H1 (cell line): Measurements from ENCODE around the gene SGMS1. TPM values are rescaled to one million over a fixed set of nuclear protein-coding genes. Genes with fewer than 3 reads are reported as not detected.

Experiments used
- BCL11A ChIP-seq, 2 experiments: IDR thresholded peaks; one replicate each; pipeline ENCODE4 v1.6.1; 2011; ENCODE audit warnings: low read depth in 2 of 2, low read length in 2 of 2, mild to moderate bottlenecking in 2 of 2
- CEBPB ChIP-seq: IDR thresholded peaks from 2 replicates; pipeline ENCODE4 v1.6.1; 2012; ENCODE audit warnings: low read depth, low read length
- CHD1 ChIP-seq: IDR thresholded peaks from 2 replicates; pipeline ENCODE4 v1.6.1; 2012; ENCODE audit warnings: low read depth, low read length, improper control_type of control experiment
- FOSL1 ChIP-seq: IDR thresholded peaks from 2 replicates; pipeline ENCODE4 v1.6.1; 2011; ENCODE audit warnings: mild to moderate bottlenecking, low read depth, low read length, moderate library complexity; ENCODE audit not compliant: insufficient read depth
- GABPA ChIP-seq: IDR thresholded peaks from 2 replicates; pipeline ENCODE4 v1.6.1; 2011; ENCODE audit warnings: mild to moderate bottlenecking, low read length, moderate library complexity, borderline replicate concordance; ENCODE audit not compliant: insufficient read depth
- GTF2F1 ChIP-seq: IDR thresholded peaks from 2 replicates; pipeline ENCODE4 v1.6.1; 2012; ENCODE audit warnings: low read depth, low read length, improper control_type of control experiment, borderline replicate concordance
- HDAC2 ChIP-seq, 2 experiments: fragments of 300-600 bp in 1 of 2; sonication (generic) in 1 of 2; IDR thresholded peaks; 2 replicates each; pipeline ENCODE4 v1.6.1; 2011 to 2012; ENCODE audit warnings: low read depth in 2 of 2, low read length in 2 of 2, mild to moderate bottlenecking in 2 of 2, moderate library complexity in 2 of 2, borderline replicate concordance in 1 of 2, inconsistent platforms in 1 of 2
- KDM5A ChIP-seq: fragments of 200-600 bp; IDR thresholded peaks from 2 replicates; pipeline ENCODE4 v1.7.1; 2012; ENCODE audit warnings: mild to moderate bottlenecking, low read length, inconsistent platforms, mixed read lengths
- NANOG ChIP-seq: IDR thresholded peaks from 2 replicates; pipeline ENCODE4 v1.6.1; 2011; ENCODE audit warnings: low read length, low read depth, mild to moderate bottlenecking, inconsistent platforms; ENCODE audit not compliant: insufficient read depth, poor library complexity, severe bottlenecking
- PHF8 ChIP-seq: fragments of 200-600 bp; sonication (generic); conservative IDR thresholded peaks from 2 replicates; pipeline ENCODE4 v1.7.1; 2012; ENCODE audit warnings: low read depth, mild to moderate bottlenecking, inconsistent platforms, low read length, moderate library complexity
- RFX5 ChIP-seq: IDR thresholded peaks from 2 replicates; pipeline ENCODE4 v1.6.1; 2011; ENCODE audit warnings: low read depth, low read length, improper control_type of control experiment, borderline replicate concordance
- RXRA ChIP-seq: IDR thresholded peaks from 2 replicates; pipeline ENCODE4 v1.6.1; 2011; ENCODE audit warnings: low read depth, mild to moderate bottlenecking, low read length, moderate library complexity; ENCODE audit not compliant: insufficient read depth
- SAP30 ChIP-seq: fragments of 300-600 bp; sonication (generic); IDR thresholded peaks from 2 replicates; pipeline ENCODE4 v1.7.1; 2012; ENCODE audit warnings: low read length, moderate library complexity, mild to moderate bottlenecking, inconsistent platforms; ENCODE audit not compliant: insufficient read depth, insufficient replicate concordance
- SIRT6 ChIP-seq: IDR thresholded peaks from one replicate; pipeline ENCODE4 v1.7.1; 2012; ENCODE audit warnings: low read length, inconsistent platforms
- SP1 ChIP-seq: IDR thresholded peaks from 2 replicates; pipeline ENCODE4 v1.6.1; 2011; ENCODE audit warnings: low read depth, low read length
- SP2 ChIP-seq: IDR thresholded peaks from 2 replicates; pipeline ENCODE4 v1.6.1; 2012; ENCODE audit warnings: mild to moderate bottlenecking, low read length, inconsistent platforms
- SRF ChIP-seq: IDR thresholded peaks from 2 replicates; pipeline ENCODE4 v1.6.1; 2011; ENCODE audit warnings: mild to moderate bottlenecking, low read depth, low read length, moderate library complexity
- polyA plus RNA-seq, 7 experiments: library from polyadenylated mRNA; depleted of rRNA in 3 of 7; stranded (reverse) in 5 of 7; unstranded in 2 of 7; fragments of >200 nt in 5 of 7; fragments of 200-250 nt in 2 of 7; gene quantifications; 1 replicate in 5 of 7; 2 replicates in 1 of 7; 4 replicates in 1 of 7; pipeline versions ENCODE4 v1.2.1 to v1.2.3, GENCODE V29; 2011 to 2013; ENCODE audit warnings: missing spikeins in 2 of 7, mixed read lengths in 2 of 7
- total RNA-seq: library from RNA; stranded (reverse); fragmentation: NEBNext Ultra II Directional; extraction: Animal tissue kit (Norgen Biotek cat#: 25700); gene quantifications from 2 replicates; pipeline ENCODE4 v1.2.1, GENCODE V29; 2021
- TF ChIP-seq, protein P1 (sequence below), 3 experiments: IDR thresholded peaks; 1 replicate in 2 of 3; 2 replicates in 1 of 3; pipeline versions ENCODE4 v1.5.1 to v1.6.1; 2011; ENCODE audit warnings: low read length in 3 of 3, mild to moderate bottlenecking in 3 of 3, inconsistent platforms in 2 of 3, low read depth in 1 of 3, moderate library complexity in 1 of 3; ENCODE audit not compliant: insufficient read depth in 1 of 3; ENCODE audit errors: control extremely low read depth in 1 of 3
- TF ChIP-seq, protein P2 (sequence below): IDR thresholded peaks from 2 replicates; pipeline ENCODE4 v1.6.1; 2012; ENCODE audit warnings: low read length, inconsistent platforms

SGMS1 gene
- total and polyA plus RNA-seq, 2 of the 8 experiments (the other 6 are each of a cell fraction or from before 2014, with no cell fraction given): 6.0 to 15.6 TPM

DNA sequence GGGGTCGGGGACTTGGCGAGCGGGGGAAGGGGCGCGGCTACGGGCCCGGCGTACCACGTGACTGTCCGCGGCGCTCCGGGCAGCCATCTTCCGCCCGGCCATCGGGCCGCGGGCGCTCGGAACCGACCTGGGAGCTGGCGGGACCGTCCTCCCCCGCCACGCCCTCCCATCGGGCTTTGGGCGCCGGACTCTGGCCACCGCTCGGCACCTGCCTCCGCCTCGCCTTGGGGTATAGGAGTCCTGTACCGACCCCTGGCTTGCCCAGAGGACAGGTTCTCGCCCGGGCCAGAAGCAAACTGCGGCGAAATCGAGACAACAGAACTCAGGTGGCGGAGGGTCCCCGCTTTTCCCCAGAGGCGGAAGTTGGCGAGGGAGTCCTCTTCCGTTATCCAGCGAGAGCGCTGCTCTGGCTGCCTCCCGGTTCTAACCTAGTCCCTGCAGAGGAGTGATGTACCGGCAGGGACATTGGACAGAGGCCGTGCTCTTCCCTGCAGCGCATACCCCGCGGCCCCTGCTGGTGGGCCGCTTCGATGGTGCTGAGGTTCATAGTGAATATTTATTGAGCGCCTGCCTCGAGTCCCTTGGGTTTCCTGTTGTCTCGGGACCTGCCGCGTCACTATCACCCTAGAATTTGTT is 1.2 kb upstream of the SGMS1 start (continued):
- TF ChIP-seq, protein P1, sequence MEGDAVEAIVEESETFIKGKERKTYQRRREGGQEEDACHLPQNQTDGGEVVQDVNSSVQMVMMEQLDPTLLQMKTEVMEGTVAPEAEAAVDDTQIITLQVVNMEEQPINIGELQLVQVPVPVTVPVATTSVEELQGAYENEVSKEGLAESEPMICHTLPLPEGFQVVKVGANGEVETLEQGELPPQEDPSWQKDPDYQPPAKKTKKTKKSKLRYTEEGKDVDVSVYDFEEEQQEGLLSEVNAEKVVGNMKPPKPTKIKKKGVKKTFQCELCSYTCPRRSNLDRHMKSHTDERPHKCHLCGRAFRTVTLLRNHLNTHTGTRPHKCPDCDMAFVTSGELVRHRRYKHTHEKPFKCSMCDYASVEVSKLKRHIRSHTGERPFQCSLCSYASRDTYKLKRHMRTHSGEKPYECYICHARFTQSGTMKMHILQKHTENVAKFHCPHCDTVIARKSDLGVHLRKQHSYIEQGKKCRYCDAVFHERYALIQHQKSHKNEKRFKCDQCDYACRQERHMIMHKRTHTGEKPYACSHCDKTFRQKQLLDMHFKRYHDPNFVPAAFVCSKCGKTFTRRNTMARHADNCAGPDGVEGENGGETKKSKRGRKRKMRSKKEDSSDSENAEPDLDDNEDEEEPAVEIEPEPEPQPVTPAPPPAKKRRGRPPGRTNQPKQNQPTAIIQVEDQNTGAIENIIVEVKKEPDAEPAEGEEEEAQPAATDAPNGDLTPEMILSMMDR (IDR thresholded peaks at IDR 0.05; ENCODE audit: control extremely low read depth in 1 of 3, insufficient read depth in 1 of 3, low read depth in 1 of 3, low read length in 3 of 3): peak in 2 of 3 experiments; percentile 9 to 39; a peak in 3 of 4 replicates
- TF ChIP-seq KDM5A: no peak
- TF ChIP-seq CHD1: no peak
- no peak for TF ChIP-seq FOSL1
- peak; percentile 65 for TF ChIP-seq PHF8
- TF ChIP-seq CEBPB: no peak
- TF ChIP-seq BCL11A (IDR thresholded peaks at IDR 0.05; ENCODE audit: low read depth in 2 of 2, low read length in 2 of 2): no peak
- TF ChIP-seq NANOG: no peak
- no peak for TF ChIP-seq GTF2F1
- no peak for TF ChIP-seq SP1
- no peak for TF ChIP-seq SP2
- no peak for TF ChIP-seq RFX5
- no peak for TF ChIP-seq SRF
- no peak for TF ChIP-seq HDAC2 (IDR thresholded peaks at IDR 0.05; ENCODE audit: borderline replicate concordance in 1 of 2, low read depth in 2 of 2, low read length in 2 of 2)
- TF ChIP-seq RXRA: no peak
- no peak for TF ChIP-seq SIRT6
- TF ChIP-seq, protein P2, sequence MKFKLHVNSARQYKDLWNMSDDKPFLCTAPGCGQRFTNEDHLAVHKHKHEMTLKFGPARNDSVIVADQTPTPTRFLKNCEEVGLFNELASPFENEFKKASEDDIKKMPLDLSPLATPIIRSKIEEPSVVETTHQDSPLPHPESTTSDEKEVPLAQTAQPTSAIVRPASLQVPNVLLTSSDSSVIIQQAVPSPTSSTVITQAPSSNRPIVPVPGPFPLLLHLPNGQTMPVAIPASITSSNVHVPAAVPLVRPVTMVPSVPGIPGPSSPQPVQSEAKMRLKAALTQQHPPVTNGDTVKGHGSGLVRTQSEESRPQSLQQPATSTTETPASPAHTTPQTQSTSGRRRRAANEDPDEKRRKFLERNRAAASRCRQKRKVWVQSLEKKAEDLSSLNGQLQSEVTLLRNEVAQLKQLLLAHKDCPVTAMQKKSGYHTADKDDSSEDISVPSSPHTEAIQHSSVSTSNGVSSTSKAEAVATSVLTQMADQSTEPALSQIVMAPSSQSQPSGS: no peak
- peak; percentile 75 for TF ChIP-seq SAP30
- TF ChIP-seq GABPA: peak; percentile 37; the same call in 1 of the 2 replicates
